ENCODE data around the gene RNF217.
"Not testable (repeated sequence)": the region's sequence is repeated elsewhere in the genome, so short reads cannot be mapped to it uniquely, and the experiment has no call there.

The RNF217 gene

DNA sequence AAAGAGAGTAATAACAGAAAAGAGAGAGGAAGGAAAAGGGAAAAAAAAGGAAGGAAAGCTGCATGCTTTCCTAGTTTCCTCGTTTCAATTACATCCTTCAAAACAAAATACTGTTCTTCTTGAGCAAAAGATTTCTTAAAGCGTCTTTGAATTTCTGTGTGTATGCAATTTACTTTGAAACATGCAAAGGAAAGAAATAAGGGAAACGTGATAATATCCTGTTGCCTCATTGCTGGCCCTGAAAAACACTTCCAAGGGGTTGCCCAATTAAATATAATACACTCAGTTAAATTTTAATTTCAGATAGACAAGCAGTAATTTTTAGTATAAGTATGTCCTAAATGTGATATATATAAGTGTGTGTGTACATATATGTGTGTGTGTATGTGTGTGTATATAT lies 140.2 kb downstream of the RNF217 start:
- DNase-seq, result no peak

DNA sequence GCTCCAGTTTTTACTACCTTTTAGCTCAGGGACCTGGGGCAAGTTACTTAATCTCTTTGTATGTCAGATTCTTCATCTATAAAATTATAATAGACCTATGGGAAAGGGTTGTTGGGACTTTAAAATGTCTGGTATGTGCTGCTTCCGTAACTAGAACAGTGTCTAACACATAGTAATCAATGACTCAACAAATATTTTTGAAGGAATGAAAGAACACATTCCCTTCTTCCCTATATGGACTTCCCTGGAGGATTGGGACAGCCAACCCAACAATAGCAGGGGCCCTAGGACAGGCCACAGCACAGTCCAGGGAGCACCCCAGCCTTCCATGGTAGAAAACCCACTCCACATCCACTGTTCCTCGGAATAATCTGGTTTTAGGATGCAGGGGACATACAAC lies 140.7 kb downstream of the RNF217 start:
- no peak for DNase-seq

GRCh38 chr6:125104425-125104824 lies 142.2 kb downstream of the RNF217 start:
- no peak for DNase-seq

DNA sequence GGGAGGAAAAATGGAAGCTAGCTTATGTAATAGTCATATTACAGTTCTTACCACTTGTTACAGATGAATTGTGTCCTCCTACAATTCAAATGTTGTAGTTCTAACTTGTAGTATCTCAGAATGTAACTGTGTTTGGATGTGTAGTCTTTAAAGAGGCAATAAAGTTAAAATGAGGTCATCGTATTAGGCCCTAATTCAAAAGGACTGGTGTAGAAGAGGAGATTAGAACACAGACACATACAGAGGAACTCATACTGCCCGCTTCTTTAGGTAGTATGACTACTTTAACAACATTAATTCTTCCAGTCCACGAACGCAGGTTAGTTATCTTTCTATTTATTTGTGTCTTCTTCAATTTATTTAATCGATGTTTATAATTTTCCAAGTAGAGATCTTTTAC lies 144.8 kb downstream of the RNF217 start:
- DNase-seq, result no peak

DNA sequence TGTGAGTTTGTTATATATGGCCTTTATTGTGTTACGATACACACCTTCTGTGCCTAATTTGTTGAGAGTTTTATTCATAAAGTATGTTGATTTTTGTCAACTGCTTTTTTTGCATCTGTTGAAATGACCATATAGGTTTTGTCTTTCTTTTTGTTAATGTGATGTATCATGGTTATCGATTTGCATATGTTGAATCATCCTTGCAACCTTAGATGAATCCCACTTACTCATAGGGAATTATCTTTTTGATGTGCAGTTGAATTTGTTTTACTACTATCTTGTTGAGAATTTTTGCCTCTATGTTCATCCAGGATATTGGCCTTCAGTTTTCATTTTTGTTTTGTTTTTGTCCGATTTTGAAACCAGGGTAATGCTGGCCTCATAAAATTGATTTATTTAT lies 145.7 kb downstream of the RNF217 start:
- DNase-seq, result no peak

- DNase-seq, result no peak
Observed at GRCh38 chr6:125110056-125110455, 147.8 kb downstream of the RNF217 start.

DNA sequence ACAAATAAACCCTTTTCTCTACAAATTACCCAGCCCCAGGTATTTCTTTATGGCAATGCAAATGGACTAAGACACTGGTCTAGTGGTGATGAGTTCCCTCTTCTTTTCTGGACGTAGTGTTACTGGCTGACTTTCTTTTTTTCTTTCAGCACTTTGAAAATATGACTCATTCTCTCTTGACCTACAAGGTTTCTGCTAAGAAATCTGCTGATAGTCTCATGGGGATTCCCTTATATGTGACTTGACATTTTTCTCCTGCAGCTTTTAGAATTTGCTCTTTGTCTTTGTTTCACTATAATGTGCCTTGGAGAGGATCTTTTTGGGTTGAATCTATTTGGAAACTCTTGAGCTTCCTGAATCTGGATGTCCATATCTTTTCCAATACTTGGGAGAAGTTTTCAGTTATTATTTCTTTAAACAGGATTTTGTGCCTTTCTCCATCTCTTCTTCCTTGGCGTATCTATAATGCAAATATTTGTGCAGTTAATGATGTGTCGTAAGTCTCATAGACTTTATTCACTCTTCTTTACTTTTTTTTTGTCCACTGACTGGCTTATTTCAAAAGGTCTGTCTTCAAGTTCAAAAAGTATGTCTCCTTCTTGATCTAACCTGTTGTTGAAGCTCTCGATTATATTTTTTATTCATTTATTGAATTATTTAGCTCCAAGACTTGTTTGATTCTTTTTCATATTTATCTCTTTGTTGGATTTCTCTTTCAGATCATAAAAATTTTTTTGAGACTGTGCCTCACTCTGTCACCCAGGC lies 149.2 kb downstream of the RNF217 start:
- DNase-seq, result no peak

DNA sequence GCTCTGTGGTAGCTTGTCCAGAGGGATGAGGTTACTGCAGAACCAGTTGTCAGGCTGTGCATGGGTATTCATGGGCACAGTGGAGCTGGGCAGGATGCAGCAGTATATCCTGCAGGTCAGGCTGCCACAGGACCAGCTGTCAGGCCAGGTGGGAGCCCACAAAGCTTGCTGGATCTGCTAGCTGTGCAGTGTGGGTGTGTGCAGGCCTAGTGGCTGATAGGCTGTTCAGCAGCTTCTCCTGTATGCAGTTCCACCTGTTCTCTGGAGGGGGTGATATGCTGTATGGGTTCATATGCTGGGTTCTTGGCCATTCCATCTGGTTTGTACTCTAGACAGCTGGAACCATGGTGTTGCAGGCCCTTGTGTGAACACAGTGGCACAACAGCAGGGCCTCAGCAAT lies 150.7 kb downstream of the RNF217 start:
- DNase-seq, result no peak

- DNase-seq, result peak in 1 of 2 donors; percentile 56
Observed at GRCh38 chr6:125114248-125114858, 152.1 kb downstream of the RNF217 start.

GRCh38 chr6:125116170-125116569 lies 153.9 kb downstream of the RNF217 start:
- DNase-seq, result no peak

DNA sequence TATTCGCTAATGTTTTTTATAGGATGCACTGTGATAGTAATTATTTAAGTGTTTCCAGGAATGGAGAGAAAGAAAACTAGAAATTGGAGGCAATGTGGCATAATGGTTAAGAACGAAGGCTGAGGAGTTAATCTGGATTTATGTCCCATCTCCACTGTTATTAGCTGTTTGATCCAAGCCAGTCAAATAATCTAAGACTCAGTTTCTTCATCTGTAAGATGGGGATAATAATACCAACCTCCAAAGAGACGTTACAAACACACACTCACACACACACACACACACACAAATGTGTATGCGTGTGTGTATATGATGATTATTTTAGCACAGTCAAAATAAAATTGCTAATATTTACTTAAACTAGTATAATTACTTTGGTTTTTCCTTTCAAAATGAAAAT lies 154.5 kb downstream of the RNF217 start:
- no peak for DNase-seq

GRCh38 chr6:125117818-125118217 lies 155.6 kb downstream of the RNF217 start:
- no peak for DNase-seq

GRCh38 chr6:125120054-125120590 lies 157.9 kb downstream of the RNF217 start:
- DNase-seq, result no peak

DNA sequence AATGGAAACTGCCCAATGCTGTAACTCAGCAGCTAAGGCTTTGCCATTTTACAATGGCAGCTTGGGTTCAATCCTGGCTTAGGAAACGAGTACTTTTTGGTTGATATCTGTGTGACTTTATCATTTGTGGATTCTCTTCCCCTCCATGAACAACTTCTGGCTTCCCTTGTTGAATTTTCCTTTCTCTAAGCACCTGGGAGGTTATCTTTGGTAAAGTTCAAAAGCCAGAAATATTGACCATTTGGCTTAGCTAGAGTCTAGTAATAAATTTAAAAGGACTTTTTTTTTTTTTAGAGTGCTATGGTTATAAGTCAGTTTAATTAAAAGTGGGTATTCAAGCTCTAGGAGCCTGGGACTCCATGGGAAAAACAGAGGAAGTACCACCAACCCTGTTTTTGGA lies 159.7 kb downstream of the RNF217 start:
- no peak for DNase-seq

GRCh38 chr6:125123051-125123450 lies 160.8 kb downstream of the RNF217 start:
- no peak for DNase-seq

DNA sequence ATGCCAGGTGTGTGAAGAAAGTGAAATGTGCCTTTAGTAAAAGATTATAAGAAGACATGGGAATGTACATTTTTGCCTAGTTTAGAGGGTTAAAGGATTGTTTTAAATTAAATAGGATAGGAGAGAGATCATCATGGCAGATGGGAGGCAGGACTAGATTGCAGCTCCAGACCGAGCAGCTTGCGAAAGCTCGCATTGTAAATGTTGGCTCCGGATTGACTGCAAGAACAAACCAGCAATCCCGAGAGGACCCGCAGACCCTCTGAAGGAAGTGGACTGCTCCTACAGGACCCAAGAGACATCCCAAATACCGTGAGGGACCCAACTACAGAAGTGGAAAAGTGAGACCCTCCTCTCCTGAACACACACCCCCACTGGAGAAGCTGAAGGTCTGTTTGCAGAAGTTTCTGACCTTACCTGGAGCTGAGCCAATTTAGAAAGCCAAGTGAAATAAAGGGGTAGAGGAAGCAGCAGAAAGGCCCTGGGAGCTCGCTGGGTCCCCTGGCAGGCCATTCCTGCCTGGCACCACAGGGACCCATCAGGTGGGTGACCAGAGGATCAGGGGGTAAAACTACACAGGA lies 161.3 kb downstream of the RNF217 start:
- DNase-seq, result no peak

DNA sequence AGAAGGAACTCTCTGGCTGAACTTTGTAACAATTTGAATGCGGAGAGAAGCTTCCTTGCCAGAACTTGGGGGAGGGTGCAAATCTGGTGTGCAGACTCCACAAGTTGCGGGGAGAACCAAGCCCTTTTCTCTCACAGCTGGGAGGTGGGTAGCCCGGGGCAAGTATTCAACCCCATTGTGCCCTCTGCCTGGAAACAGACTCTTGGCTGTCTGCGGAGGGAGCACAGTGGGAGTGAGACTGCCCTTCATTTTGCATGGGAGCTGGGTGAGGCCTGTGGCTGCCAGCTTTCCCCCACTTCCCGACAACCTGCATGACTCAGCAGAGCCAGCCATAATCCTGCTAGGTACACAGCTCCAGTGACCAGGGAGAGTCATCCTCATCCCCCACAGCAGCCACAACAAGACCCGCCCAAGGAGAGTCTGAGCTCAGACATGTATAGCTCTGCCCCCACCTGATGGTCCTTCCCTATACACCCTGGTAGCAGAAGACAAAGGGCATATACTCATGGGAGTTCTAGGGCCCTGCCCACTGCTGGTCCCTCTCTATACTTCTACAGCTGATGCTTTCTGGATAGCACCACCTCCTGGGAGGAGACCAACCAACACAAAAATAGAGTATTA lies 161.9 kb downstream of the RNF217 start:
- no peak for DNase-seq

GRCh38 chr6:125125856-125126255 lies 163.6 kb downstream of the RNF217 start:
- not testable (repeated sequence) for DNase-seq

GRCh38 chr6:125129354-125129753 lies 167.1 kb downstream of the RNF217 start:
- no peak for DNase-seq

GRCh38 chr6:125132058-125132457 lies 169.8 kb downstream of the RNF217 start:
- DNase-seq, result no peak

DNA sequence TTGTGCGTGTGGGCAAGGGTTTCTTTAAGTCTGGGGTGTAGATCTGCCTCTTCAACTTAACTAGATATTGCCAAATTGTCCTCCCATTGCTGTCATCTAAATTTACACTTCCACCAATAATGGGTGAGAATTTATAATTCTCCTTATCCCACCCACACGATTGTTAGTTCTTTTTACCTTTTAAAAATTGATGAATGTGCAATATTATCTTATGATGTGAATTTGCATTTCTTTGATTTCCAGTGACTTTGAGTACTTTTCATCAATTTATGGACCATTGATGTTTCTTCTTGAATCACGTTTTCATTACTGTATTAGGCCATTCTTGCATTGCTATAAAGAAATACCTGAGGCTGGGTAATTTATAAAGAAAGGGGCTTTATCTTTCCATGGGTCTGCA lies 174.1 kb downstream of the RNF217 start:
- no peak for DNase-seq

GRCh38 chr6:125138083-125138482 lies 175.8 kb downstream of the RNF217 start:
- no peak for DNase-seq

GRCh38 chr6:125140808-125141207 lies 178.6 kb downstream of the RNF217 start:
- no peak for DNase-seq

All from CD4-positive, alpha-beta T cell treated with Interleukin-4 for 1 hour (primary cell).